ENCODE data around the gene ARHGEF37. TPM values are rescaled to one million over a fixed set of nuclear protein-coding genes. Genes with fewer than 3 reads are reported as not detected.
A peak's percentile ranks its signal among the peaks of the same experiment; 100 is the strongest.

ARHGEF37 gene
- total RNA-seq, 1 experiment from 2014 or later, result 0.81 TPM

- DNase-seq (ENCODE audit: low spot score), result no peak
Measured at GRCh38 chr5:149628846-149629388, 47.6 kb downstream of the ARHGEF37 start.

GRCh38 chr5:149629421-149629820 is 48.1 kb downstream of the ARHGEF37 start:
- no peak for DNase-seq (ENCODE audit: low spot score)

GRCh38 chr5:149630337-149630736 is 49.0 kb downstream of the ARHGEF37 start:
- no peak for DNase-seq (ENCODE audit: low spot score)

- no peak for DNase-seq (ENCODE audit: low spot score)
Measured at GRCh38 chr5:149631506-149631905, 50.2 kb downstream of the ARHGEF37 start.

GRCh38 chr5:149632311-149633251 is 51.3 kb downstream of the ARHGEF37 start:
- peak; percentile 78 for DNase-seq (ENCODE audit: low spot score)

GRCh38 chr5:149633476-149634350 is 52.4 kb downstream of the ARHGEF37 start:
- no peak for DNase-seq (ENCODE audit: low spot score)

GRCh38 chr5:149635394-149635793 is 54.1 kb downstream of the ARHGEF37 start:
- DNase-seq (ENCODE audit: low spot score), result no peak

- no peak for DNase-seq (ENCODE audit: low spot score)
Measured at GRCh38 chr5:149636191-149636860, 55.0 kb downstream of the ARHGEF37 start.

GRCh38 chr5:149636861-149637246 is 55.6 kb downstream of the ARHGEF37 start:
- DNase-seq (ENCODE audit: low spot score), result peak; percentile 53

- DNase-seq (ENCODE audit: low spot score), result no peak
Measured at GRCh38 chr5:149638136-149638535, 56.8 kb downstream of the ARHGEF37 start.

- no peak for DNase-seq (ENCODE audit: low spot score)
Measured at GRCh38 chr5:149638546-149639241, 57.4 kb downstream of the ARHGEF37 start.

GRCh38 chr5:149639737-149640136 is 58.4 kb downstream of the ARHGEF37 start:
- DNase-seq (ENCODE audit: low spot score), result no peak

- DNase-seq (ENCODE audit: low spot score), result no peak
Measured at GRCh38 chr5:149640350-149640999, 59.2 kb downstream of the ARHGEF37 start.

- DNase-seq (ENCODE audit: low spot score), result peak; percentile 43
Measured at GRCh38 chr5:149641000-149641576, 59.8 kb downstream of the ARHGEF37 start.

GRCh38 chr5:149641600-149641999 is 60.3 kb downstream of the ARHGEF37 start:
- no peak for DNase-seq (ENCODE audit: low spot score)

GRCh38 chr5:149643781-149644180 is 62.5 kb downstream of the ARHGEF37 start:
- DNase-seq (ENCODE audit: low spot score), result no peak

- no peak for DNase-seq (ENCODE audit: low spot score)
Measured at GRCh38 chr5:149644629-149645028, 63.3 kb downstream of the ARHGEF37 start.

GRCh38 chr5:149645236-149645635 is 63.9 kb downstream of the ARHGEF37 start:
- no peak for DNase-seq (ENCODE audit: low spot score)

- no peak for DNase-seq (ENCODE audit: low spot score)
Measured at GRCh38 chr5:149645725-149646124, 64.4 kb downstream of the ARHGEF37 start.

- no peak for DNase-seq (ENCODE audit: low spot score)
Measured at GRCh38 chr5:149646564-149646963, 65.3 kb downstream of the ARHGEF37 start.

Measured in H4 (cell line).